Caco-2 (cell line): ENCODE measurements around the gene SNX25. TPM values are rescaled to one million over a fixed set of nuclear protein-coding genes. Genes with fewer than 3 reads are reported as not detected.

Experiments
- Bru-seq: library from RNA; stranded (reverse); fragments of 400-500 nt; gene quantifications from one replicate; lab custom pipeline; 2021; lab: Mats Ljungman, UMichigan
- BruChase-seq, 2 experiments: library from RNA; stranded (reverse); fragments of 400-500 nt; gene quantifications; one replicate each; lab custom pipeline; 2021; lab: Mats Ljungman, UMichigan
- BruUV-seq: library from RNA; stranded (reverse); fragments of 400-500 nt; replicated peaks from 2 replicates; lab custom pipeline; 2021; lab: Mats Ljungman, UMichigan
- CTCF ChIA-PET: fragments of 300-600 bp; sonication (Branson Sonifier 250); formaldehyde crosslinking; loops from one replicate; lab custom pipeline; 2022; ENCODE audit warnings: antibody characterized with exemption; lab: Charles Lee
- POLR2A ChIA-PET: fragments of 300-600 bp; sonication (Branson Sonifier 250); formaldehyde crosslinking; loops from one replicate; lab custom pipeline; 2022; ENCODE audit warnings: antibody characterized with exemption; lab: Charles Lee
- DNase-seq, 2 experiments: peaks; one replicate each; pipeline versions ENCODE4 v3.0.0 to v3.0.0-alpha.2; 2020 to 2022
- H3K27me3 ChIP-seq: replicated peaks from 2 replicates; pipeline ENCODE4 v1.6.0; 2011; ENCODE audit warnings: low read length; ENCODE audit not compliant: control insufficient read depth, insufficient read depth
- H3K36me3 ChIP-seq: 2 replicates; pipeline ENCODE4 v1.5.1; 2011; ENCODE audit warnings: low read length; ENCODE audit not compliant: control insufficient read depth, insufficient read depth
- H3K4me1 ChIP-seq: fragments of 250-450 bp; sonication (Bioruptor Pico); 2 replicates; pipeline ENCODE4 v1.5.1; 2020; ENCODE audit warnings: mild to moderate bottlenecking
- H3K4me3 ChIP-seq: 2 replicates; pipeline ENCODE4 v1.5.1; 2011; ENCODE audit warnings: low read depth, mild to moderate bottlenecking, control low read depth, low read length
- H3K9me3 ChIP-seq: fragments of 250-450 bp; sonication (Bioruptor Pico); 2 replicates; pipeline ENCODE4 v1.5.1; 2020; ENCODE audit warnings: mild to moderate bottlenecking, moderate library complexity
- H3K27ac Mint-ChIP-seq: one replicate; pipeline ENCODE4 v1.8.0; 2022; ENCODE audit warnings: mixed read lengths; ENCODE audit not compliant: unreplicated experiment
- H3K27me3 Mint-ChIP-seq: one replicate; pipeline ENCODE4 v1.8.0; 2022; ENCODE audit warnings: mixed read lengths; ENCODE audit not compliant: insufficient read depth, unreplicated experiment
- H3K36me3 Mint-ChIP-seq: one replicate; pipeline ENCODE4 v1.8.0; 2022; ENCODE audit warnings: mild to moderate bottlenecking, mixed read lengths; ENCODE audit not compliant: insufficient read depth, unreplicated experiment
- H3K4me1 Mint-ChIP-seq: one replicate; pipeline ENCODE4 v1.8.0; 2022; ENCODE audit warnings: low read depth, mixed read lengths; ENCODE audit not compliant: unreplicated experiment
- H3K4me3 Mint-ChIP-seq: one replicate; pipeline ENCODE4 v1.8.0; 2022; ENCODE audit warnings: mild to moderate bottlenecking, moderate library complexity, mixed read lengths; ENCODE audit not compliant: unreplicated experiment
- H3K9me3 Mint-ChIP-seq: one replicate; pipeline ENCODE4 v1.8.0; 2022; ENCODE audit warnings: mixed read lengths; ENCODE audit not compliant: unreplicated experiment
- CTCF ChIP-seq, 2 experiments: fragments of 200-600 bp in 1 of 2; IDR thresholded peaks; 1 replicate in 1 of 2; 2 replicates in 1 of 2; pipeline versions ENCODE4 v1.5.1 to v1.8.0; 2011 to 2022; ENCODE audit warnings: antibody characterized with exemption in 1 of 2, control low read depth in 1 of 2, inconsistent platforms in 1 of 2, low read depth in 1 of 2, low read length in 1 of 2, mild to moderate bottlenecking in 1 of 2, moderate library complexity in 1 of 2; ENCODE audit not compliant: insufficient read depth in 1 of 2, severe bottlenecking in 1 of 2, unreplicated experiment in 1 of 2
- intact Hi-C: fragments of 100-400 bp; cut with micrococcal nuclease; formaldehyde crosslinking; loops from one replicate; pipeline ENCODE4 v1.10.0; 2022; ENCODE audit not compliant: unreplicated experiment
- long read RNA-seq: library from polyadenylated mRNA; stranded (forward); transcript quantifications from one replicate; pipeline ENCODE4 v2.0.0, GENCODE V29; 2022
- total RNA-seq: library from RNA; stranded (reverse); gene quantifications from 2 replicates; pipeline ENCODE4 v1.2.3, GENCODE V29; 2022

SNX25 gene
- total RNA-seq (9.3 and 10.2 TPM in 2 replicates), Bru-seq, nascent RNA (percentile 64 among the genes with signal in this experiment), BruChase-seq, experiment 1, labeled RNA remaining after a 2-hour chase (percentile 59 among the genes with signal in this experiment), BruChase-seq, experiment 2, labeled RNA remaining after a 6-hour chase (percentile 56 among the genes with signal in this experiment)
- long read RNA-seq, transcript SNX25-201 (19 exons, 3,264 nt), result major isoform, 5 of 23 reads
- long read RNA-seq, partial matches to known transcripts, result 5 of 23 reads
- long read RNA-seq, other reads (novel, unspliced or antisense), result 13 of 23 reads

- Mint-ChIP-seq H3K27me3 (no peaks in the 10 kb centered on the region), H3K9me3 (no peaks in the 10 kb centered on the region), H3K27ac (peak within 1 kb of the TSS; percentile 79), H3K4me1 (peaks cover 7% of the 10 kb centered on the region), H3K36me3 (peaks cover 16% of the 10 kb centered on the region), H3K4me3 (peak within 1 kb of the TSS; percentile 94)
- POLR2A ChIA-PET, result interaction anchor here (1.0 to 1.2 kb wide), 3 partner anchors 18 to 98 kb away, joined by 3 read pairs; partner anchors contain the start of gene SLC25A4
- no peaks in the 10 kb centered on the region for H3K27me3 ChIP-seq
- H3K36me3 ChIP-seq, result no peaks in the 10 kb centered on the region
- no TSS peak for BruUV-seq
- intact Hi-C loops, result loop anchor here (1.0 to 2.0 kb wide), 2 partner anchors 60 to 188 kb away; partner anchors contain the start of gene ANKRD37
- H3K4me3 ChIP-seq, result peak within 1 kb of the TSS; percentile 66
- H3K4me1 ChIP-seq, result peaks cover 14% of the 10 kb centered on the region; the same call in 1 of the 2 replicates
- no peak for TF ChIP-seq CTCF (IDR thresholded peaks at IDR 0.05; ENCODE audit: insufficient read depth in 1 of 2, low read depth in 1 of 2, low read length in 1 of 2, severe bottlenecking in 1 of 2, unreplicated experiment in 1 of 2)
- CTCF ChIA-PET, result interaction anchor here (0.5 to 0.6 kb wide), 2 partner anchors 10 to 97 kb away, joined by 3 to 7 read pairs; no protein-coding TSS in a partner anchor
- H3K9me3 ChIP-seq, result no peaks in the 10 kb centered on the region
- peak; percentile 83 to 91 for DNase-seq
Measured at GRCh38 chr4:185209031-185209851, at the start of gene SNX25. Gene SNX25, plus strand, starts transcription at chr4:185209598. Its CDS starts 229 bp downstream, at chr4:185209827.

- Mint-ChIP-seq H3K9me3 (no peaks in the 10 kb centered on the region), H3K27me3 (no peaks in the 10 kb centered on the region), H3K36me3 (peaks cover 5% of the 10 kb centered on the region), H3K4me1 (no peaks in the 10 kb centered on the region), H3K27ac (no peak overlapping the region), H3K4me3 (no peak overlapping the region)
- no TSS peak for BruUV-seq
- Histone ChIP-seq H3K36me3 (no peaks in the 10 kb centered on the region), H3K4me1 (no peaks in the 10 kb centered on the region), H3K9me3 (no peaks in the 10 kb centered on the region), H3K27me3 (no peaks in the 10 kb centered on the region), H3K4me3 (no peak overlapping the region)
- DNase-seq, result no peak
- no peak for TF ChIP-seq CTCF (IDR thresholded peaks at IDR 0.05; ENCODE audit: insufficient read depth in 1 of 2, low read depth in 1 of 2, low read length in 1 of 2, severe bottlenecking in 1 of 2, unreplicated experiment in 1 of 2)
- intact Hi-C loops, result no loop called here
- ChIA-PET POLR2A (no interaction called here), CTCF (no interaction called here)
Measured at GRCh38 chr4:185165605-185166063, 43.8 kb upstream of the SNX25 start.

- intact Hi-C loops, result no loop called here
- no peak for TF ChIP-seq CTCF (IDR thresholded peaks at IDR 0.05; ENCODE audit: insufficient read depth in 1 of 2, low read depth in 1 of 2, low read length in 1 of 2, severe bottlenecking in 1 of 2, unreplicated experiment in 1 of 2)
- ChIA-PET CTCF (no interaction called here), POLR2A (no interaction called here)
- BruUV-seq, result no TSS peak
- Histone ChIP-seq H3K9me3 (no peaks in the 10 kb centered on the region), H3K36me3 (no peaks in the 10 kb centered on the region), H3K27me3 (no peaks in the 10 kb centered on the region), H3K4me1 (no peaks in the 10 kb centered on the region), H3K4me3 (no peak overlapping the region)
- Mint-ChIP-seq H3K9me3 (no peaks in the 10 kb centered on the region), H3K27me3 (no peaks in the 10 kb centered on the region), H3K4me3 (no peak overlapping the region), H3K4me1 (no peaks in the 10 kb centered on the region), H3K27ac (no peak overlapping the region), H3K36me3 (peaks cover 6% of the 10 kb centered on the region)
- DNase-seq, result no peak
Measured at GRCh38 chr4:185167234-185167633, 42.2 kb upstream of the SNX25 start.
